B cell (primary cell): Measurements from ENCODE around the gene DAB1.

Source experiments
- EZH2 ChIP-seq: IDR thresholded peaks from 2 replicates; pipeline ENCODE4 v1.6.1; 2012; ENCODE audit warnings: borderline replicate concordance, low read depth, mild to moderate bottlenecking, moderate library complexity, low read length; ENCODE audit not compliant: insufficient read depth, poor library complexity, severe bottlenecking
- TF ChIP-seq, protein P1 (sequence below): fragments of 200-600 bp; IDR thresholded peaks from one replicate; pipeline ENCODE4 v1.8.0; 2022; ENCODE audit warnings: antibody characterized with exemption, mild to moderate bottlenecking

DNA sequence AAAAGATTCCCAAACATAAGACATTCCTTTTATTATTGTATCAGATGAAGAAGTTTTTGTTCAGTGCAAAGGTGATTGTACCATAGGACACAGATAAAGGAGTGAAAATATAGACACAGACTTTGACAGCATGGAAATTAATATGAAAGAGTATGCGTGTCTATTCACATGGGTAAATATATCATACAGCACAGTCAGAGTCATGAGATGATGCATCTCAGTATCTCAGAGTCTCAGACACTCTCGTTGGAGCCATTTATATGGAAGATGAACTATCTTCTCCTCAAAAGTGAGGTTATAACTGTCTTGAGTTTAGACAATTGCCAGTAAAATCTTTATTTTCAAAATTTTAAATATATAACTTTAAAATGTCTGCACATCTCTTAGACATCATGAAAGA, 299.7 kb downstream of the DAB1 start:
- TF ChIP-seq, protein P1, sequence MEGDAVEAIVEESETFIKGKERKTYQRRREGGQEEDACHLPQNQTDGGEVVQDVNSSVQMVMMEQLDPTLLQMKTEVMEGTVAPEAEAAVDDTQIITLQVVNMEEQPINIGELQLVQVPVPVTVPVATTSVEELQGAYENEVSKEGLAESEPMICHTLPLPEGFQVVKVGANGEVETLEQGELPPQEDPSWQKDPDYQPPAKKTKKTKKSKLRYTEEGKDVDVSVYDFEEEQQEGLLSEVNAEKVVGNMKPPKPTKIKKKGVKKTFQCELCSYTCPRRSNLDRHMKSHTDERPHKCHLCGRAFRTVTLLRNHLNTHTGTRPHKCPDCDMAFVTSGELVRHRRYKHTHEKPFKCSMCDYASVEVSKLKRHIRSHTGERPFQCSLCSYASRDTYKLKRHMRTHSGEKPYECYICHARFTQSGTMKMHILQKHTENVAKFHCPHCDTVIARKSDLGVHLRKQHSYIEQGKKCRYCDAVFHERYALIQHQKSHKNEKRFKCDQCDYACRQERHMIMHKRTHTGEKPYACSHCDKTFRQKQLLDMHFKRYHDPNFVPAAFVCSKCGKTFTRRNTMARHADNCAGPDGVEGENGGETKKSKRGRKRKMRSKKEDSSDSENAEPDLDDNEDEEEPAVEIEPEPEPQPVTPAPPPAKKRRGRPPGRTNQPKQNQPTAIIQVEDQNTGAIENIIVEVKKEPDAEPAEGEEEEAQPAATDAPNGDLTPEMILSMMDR, result no peak
- TF ChIP-seq EZH2, result no peak
